ENCODE data around the gene CISD2. TPM values are rescaled to one million over a fixed set of nuclear protein-coding genes. Genes with fewer than 3 reads are reported as not detected.
"Not testable (repeated sequence)": the region's sequence is repeated elsewhere in the genome, so short reads cannot be mapped to it uniquely, and the experiment has no call there.

The CISD2 gene, protein sequence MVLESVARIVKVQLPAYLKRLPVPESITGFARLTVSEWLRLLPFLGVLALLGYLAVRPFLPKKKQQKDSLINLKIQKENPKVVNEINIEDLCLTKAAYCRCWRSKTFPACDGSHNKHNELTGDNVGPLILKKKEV
- polyA plus RNA-seq (2013, experiment 1 of 2; ENCODE audit: insufficient read length), result 38.9 TPM
- 42.8 TPM for polyA plus RNA-seq (2013, experiment 2 of 2; ENCODE audit: insufficient read length)

GRCh38 chr4:102868781-102869568 lies at the start of gene CISD2:
TSS of gene CISD2 (plus strand) at chr4:102868992. CDS start at chr4:102869085, 93 bp downstream.
- DNase-seq, result peak; percentile 93

DNA sequence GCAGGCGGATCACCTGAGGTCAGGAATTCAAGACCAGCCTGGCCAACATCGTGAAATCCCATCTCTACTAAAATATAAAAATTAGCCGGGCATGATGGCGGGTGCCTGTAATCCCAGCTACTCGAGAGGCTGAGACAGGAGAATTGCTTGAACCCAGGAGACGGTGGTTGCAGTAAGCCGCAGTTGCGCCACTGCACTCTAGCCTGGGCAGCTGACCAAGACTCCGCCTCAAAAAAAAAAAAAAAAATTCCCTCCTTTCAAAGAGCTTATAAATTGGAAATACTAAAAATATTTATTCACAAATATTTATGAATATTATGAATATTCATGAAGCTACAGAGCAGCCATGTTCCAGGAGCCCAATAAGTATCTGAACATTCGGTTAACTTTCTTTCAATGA lies 49.7 kb upstream of the CISD2 start:
- not testable (repeated sequence) for DNase-seq

DNA sequence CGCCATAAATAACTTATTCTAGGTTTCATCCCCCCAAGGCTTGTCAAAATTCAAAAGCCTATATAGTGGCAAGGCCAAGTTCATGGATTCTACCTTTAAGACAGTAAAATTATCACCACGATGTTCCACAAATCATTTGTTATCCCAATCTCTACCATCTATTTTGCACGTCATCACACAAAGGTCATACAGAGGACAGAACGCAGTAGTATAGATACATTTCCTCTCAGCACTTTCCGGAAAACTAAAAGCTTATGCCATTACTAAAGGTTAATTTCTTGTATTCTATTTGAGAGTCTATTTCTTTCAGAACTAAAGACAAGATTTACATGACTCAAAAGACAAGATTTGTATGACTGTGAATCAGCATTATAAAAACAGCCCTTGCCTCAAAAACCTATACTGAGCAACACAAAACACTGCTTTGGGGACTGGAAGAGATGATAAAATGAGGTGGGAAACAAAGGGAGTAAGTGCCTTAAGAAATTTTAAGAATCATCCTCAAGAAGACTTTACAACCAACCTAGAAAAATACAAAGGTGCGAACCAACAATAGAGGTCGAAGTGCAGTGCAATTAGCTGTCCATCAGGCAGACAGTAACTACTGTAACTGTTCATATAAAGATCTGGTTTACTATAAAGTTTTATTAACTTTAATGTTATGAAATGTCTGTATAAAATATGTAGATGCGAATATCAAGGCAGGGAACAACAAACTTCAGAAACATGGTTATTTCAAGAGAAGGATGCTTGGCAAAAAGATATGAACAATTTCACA lies 49.0 kb upstream of the CISD2 start:
- DNase-seq, result no peak

GRCh38 chr4:102823464-102823863 lies 45.3 kb upstream of the CISD2 start:
- no peak for DNase-seq

- DNase-seq, result peak; percentile 10
Observed at GRCh38 chr4:102823897-102824296, 44.9 kb upstream of the CISD2 start.

GRCh38 chr4:102824398-102824797 lies 44.4 kb upstream of the CISD2 start:
- no peak for DNase-seq

DNA sequence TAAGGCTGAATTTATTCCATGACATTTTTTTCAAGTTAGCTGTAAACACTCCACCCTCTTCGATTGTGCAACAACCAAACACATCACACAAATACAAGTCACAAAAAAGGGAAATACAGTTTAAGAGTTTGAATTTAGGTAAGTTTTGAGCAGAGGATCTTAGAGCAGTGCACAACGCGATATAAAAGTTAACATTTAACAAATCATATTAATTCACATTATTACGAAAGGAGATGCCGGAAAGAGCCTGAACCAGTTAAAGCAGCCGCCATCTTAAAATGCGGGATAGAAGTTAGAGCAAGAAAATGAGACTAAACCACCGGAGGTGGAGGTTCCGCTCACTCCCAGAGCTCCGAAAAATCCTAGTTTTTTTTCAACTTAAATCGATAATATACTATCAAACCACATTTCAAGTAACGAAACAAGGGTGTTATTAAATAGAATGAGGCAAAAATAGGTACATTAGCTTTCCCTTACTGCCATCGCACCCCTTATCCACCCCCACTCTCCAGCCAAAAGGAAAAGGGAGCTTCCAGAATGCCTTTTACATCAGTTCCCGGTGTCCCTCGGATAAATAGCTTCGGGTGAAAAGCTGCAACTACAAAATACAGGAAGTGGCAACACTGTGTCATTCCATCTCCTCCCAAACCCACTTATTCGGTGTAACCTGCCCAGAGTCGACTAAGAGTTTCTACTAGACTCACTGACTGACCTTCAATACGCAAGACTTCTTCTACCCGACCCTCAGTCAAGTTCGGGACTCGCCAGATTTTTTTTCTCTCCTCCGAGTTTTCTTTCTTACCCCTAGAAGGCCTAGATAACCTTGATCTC lies 43.3 kb upstream of the CISD2 start:
- peak; percentile 76 for DNase-seq

DNA sequence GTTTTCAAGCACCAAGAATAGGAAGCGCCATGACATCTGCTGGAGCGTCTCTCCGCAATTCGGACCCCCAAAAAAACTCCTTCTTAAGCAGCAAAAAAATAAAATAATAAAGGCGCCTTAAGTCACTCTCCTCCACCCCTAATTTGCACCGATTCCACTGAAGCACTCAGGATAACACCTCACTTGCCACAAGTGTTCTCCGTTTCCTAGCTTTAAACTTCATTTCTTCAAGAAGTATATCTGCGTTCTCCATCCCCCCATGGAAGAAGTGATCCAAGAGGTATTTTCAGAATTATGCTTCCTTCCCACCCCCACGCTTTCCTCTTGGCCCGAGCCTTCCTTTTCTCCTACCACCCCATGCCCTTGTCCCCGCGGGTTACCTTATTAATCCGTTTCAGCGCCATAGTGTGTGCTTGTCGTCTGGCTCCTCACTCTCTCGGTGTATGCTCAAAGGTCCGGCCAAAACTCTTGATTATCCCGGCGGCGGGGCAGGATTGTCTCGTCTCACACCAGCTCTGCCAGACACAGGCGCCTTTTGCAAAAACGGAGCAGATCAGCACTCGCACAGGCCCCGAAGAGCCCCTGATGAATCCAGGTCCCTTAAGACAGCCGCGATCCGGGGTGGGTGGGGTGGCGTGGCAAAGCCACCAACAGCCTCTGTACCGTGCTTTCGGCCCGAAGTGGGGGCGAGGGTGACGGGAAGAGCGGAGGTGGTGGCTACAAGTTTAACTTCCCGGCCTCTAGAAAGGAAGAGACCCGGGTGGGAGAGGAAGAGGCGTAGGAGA lies 42.5 kb upstream of the CISD2 start:
- no peak for DNase-seq

DNA sequence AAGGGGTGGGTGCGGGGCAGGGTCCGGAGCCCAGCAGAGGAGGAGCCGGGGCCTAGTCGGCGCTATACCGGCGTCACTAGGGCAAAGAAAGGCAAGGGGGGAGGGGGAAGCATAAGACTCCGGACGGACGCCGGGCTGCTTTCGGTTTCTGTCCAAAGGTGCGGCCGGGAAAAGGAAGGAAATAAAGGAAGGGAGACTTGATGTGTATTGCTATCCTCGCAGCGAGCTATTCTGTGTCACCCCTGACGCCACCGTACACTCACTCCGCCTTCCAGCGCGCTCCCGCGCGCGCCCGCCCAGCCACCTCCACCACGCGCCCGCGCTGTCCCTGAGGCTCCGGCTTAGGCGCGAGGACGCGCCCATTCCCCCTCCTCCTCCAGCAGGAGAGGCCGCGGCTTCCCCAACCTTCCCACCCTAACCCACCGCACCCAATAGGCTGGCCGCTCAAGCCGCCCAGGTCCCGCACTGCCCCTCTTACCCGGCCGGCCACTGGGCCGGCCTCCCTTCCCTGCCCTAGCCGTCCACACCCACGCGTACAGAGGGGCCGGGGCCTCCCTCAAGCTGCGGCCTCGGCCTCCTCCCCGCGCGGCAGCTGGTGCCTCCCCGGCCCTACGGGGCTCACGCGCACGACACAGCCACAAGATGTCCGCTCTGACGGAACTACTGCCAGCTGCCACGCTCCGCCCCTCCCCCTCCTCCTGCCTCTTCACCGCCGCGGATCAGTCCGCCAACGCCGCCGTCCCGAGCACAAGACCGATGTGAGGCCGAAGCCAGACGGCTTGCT lies 41.7 kb upstream of the CISD2 start, which contains the start of gene UBE2D3:
Gene UBE2D3, minus strand, starts transcription at position 662 of the 784 bp plus-strand sequence. CDS start 1,043 bp downstream, outside the sequence.
- peak; percentile 97 for DNase-seq

DNA sequence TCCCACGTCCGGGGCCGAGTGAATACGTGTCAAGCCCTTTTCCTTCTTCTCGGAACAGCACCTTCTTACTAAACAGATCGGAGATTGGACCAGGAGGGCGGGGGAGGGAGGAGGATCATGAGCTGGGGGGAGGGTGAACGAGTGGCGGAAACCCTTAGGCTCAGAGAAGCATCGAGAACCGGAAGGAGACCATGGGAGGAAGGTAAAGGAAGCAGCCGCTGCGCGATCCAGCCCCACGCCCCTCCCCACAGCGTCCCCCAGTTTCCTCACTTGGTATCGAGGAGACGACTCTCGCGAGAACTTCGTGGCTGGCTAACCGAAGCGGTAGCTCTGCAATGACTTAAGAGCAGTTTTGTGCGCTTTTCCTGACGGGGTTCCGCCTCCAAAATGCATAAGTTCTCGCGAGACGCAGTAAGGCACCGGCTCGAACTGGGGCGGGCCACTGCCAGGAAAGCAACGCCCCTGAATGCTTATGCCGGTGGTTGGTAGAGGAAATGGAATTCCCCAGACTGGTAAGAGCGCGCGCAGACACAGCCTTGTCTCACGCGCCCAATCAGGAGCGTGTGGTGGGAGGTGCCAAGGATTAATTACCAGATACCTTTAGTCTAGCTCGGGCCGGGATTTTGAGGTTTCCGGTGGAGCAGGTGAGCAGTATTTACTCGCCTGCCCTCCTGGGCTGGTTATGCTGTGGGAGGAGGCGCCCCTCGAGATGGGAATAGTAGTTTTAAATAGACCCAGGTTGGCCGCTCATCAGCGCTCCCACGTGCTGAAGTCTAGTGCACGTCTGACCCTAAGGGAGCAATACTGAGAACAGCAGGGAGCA lies 40.9 kb upstream of the CISD2 start:
- DNase-seq, result peak; percentile 100

DNA sequence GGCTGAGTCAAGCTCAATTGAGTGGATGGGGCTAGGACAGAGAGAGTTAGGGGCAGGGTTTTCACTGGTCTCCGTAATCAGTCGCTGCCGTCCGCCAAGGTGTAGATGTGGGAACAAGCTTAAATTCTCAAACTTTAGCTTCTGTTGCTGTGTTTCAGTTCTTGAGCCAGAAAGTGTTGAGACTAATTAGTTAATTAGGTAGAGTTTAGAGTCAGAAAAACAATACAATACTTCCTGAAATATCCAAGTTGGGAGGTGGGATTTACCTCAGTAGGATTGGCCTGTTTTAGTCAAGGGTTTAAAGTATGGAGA lies 40.3 kb upstream of the CISD2 start:
- DNase-seq, result no peak

DNA sequence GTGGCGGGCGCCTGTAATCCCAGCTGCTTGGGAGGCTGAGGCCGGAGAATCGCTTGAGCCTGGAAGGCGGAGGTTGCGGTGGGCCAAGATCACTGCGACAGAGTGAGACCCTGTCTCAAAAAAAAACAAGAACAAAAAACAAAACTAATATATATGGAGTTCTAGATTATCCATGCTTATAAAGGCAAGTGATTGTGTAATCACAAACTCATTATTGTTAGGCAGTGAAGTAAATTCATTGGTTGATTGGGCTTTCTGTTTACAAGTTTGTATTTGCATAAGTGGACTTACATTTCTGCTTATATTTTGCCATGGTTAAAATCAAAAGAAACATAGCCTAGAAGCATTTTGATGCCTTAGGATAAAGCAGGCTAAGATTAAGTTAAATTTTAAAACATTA lies 39.0 kb upstream of the CISD2 start:
- no peak for DNase-seq

GRCh38 chr4:102832105-102832504 lies 36.7 kb upstream of the CISD2 start:
- DNase-seq, result no peak

GRCh38 chr4:102832667-102833066 lies 36.1 kb upstream of the CISD2 start:
- DNase-seq, result no peak

DNA sequence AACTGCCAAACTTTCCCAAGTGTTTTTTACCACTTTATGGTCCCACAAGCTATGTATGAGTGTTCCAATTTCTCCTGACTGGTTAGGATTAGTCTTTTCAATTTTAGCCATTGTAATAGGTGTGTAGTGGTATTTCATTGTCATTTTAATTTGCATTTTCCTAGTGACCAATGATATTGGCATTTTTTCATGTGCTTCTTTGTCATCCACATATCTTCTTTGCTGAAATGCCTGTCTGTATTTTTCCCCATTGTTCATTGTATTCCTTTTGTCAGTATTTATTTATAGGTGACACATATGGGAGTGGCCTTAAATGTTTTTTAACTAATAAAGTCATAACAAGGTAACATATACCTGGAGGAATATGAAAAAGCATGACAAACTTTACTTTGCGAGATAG lies 32.2 kb upstream of the CISD2 start:
- DNase-seq, result no peak

DNA sequence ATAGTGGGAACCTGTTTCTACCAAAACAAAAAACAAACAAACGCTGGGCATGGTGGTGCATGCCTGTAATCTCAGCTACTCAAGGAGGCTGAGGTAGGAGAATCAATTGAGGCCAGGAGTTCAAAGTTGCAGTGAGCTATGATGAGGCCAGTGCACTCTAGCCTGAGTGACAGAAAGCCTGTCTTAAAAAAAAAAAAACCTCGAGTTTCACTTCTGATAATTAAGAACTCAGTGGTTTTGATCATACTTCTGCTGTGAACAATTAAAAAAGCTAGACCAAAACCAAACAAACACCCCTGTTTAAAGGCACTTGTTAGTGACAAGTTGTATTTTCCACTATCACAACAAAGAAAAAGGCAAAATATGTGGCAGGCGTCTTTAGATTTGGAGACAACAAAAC lies 26.4 kb upstream of the CISD2 start:
- DNase-seq, result no peak

DNA sequence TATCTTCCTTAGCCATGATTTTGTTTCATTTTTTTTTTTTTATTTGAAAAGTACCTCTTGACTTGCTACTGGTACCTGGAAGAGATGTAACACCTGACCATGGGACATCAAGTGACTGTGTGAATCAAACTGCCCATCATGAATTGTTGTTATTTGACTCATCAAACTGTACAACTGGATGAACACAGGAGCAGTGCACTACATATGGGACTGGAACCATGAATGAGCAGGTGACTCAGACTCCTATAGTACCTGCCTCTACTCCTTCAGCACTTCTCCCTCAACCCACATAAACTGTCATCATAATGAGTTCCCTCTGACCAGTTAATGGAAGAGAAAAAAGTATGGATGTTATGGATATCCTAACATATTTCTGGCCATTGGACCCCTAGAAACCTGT lies 25.5 kb upstream of the CISD2 start:
- no peak for DNase-seq

GRCh38 chr4:102843938-102844337 lies 24.9 kb upstream of the CISD2 start:
- DNase-seq, result peak; percentile 16

DNA sequence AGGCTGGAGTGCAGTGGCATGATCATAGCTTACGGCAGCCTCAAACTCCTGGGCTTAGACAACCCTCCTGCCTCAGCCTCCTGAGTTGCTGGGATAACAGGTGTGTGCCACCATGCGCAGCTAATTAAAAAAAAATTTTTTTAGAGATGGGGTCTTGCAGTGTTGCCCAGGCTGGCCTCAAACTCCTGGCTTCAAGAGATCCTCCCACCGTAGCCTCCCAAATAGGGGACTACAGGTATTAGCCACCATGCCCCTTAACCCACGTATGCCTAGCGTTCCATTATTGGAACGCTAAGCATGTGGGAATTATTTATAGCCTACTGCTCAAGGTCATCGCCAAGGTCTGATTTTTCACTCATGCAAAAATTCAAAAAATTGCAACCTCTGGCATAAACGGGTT lies 21.1 kb upstream of the CISD2 start:
- no peak for DNase-seq

GRCh38 chr4:102849579-102850104 lies 19.1 kb upstream of the CISD2 start:
- no peak for DNase-seq

All from fibroblast of skin of abdomen (primary cell).